Fibroblast of skin of right biceps (primary cell): Measurements from ENCODE around the gene GPR78.

Experiments used
- DNase-seq: peaks from one replicate; pipeline ENCODE4 v3.0.0-alpha.2; 2013

Gene GPR78

DNA sequence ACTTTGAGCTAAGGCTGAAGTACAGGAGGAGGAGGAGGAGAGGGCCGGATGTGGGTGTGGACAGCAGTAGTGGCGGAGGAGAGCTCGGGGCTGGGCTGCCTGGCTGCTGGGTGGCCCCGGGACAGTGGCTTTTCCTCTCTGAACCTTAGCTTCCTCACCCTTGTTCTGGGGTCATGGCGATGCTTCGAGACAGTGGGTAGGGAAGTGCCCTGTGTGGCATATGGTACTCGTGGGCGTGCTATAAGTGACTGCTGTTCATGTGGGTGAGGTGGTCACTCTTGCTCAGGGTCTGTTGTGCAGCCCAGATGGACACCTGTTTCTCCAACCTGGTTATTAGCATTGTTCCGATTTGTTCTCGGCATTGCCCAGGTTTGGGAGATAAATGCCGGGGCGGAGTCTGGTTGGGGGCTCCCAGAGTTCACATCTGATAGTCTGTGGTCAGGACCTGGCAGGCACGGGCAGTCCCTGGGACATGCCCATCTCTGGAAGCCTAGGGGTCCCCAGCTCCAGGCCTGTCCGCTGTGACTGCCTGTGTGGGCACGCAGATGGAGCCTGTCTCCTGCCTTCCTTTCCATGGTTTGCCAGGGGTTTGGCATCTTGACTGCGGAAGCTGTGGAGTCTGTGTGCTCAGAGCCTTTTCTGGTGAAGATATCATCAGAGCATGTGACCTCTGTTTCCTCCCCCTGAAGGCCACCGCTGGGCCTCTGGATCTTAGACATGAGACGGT, 7.4 kb downstream of the GPR78 start:
- no peak for DNase-seq

DNA sequence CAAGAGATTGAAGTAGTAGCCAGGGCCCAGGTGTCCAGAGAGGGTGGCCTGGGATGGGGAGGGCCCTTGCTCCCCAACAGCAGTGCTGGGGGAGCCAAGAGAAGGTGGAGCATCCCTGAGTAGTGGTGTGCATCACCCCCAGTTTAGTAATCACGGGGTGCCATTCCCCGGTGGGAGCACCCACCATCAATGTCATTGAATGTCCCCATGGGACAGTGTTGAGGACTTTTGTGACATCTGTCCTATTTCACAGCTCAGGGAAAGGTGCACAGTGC, 7.9 kb downstream of the GPR78 start:
- DNase-seq: no peak

DNA sequence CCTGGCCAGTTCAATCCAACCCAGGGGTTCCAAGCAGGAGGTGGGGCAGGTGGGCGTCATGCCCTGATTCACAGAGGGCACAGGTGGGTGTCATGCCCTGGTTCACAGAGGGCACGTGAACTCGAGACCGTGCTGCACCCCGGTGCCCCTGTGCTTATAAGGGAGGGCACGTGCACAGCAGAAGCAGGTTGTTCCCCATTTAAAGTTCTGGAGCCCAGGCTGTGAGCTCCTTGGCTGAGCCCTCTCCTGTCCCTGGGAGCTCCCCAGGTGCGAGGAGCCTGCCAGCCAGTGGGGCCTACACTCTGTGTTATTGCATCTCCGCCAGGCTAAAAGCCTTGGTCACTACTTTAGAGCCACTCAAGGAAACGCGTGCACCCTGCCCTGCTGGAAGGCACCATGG, 9.1 kb downstream of the GPR78 start:
- no peak for DNase-seq

DNA sequence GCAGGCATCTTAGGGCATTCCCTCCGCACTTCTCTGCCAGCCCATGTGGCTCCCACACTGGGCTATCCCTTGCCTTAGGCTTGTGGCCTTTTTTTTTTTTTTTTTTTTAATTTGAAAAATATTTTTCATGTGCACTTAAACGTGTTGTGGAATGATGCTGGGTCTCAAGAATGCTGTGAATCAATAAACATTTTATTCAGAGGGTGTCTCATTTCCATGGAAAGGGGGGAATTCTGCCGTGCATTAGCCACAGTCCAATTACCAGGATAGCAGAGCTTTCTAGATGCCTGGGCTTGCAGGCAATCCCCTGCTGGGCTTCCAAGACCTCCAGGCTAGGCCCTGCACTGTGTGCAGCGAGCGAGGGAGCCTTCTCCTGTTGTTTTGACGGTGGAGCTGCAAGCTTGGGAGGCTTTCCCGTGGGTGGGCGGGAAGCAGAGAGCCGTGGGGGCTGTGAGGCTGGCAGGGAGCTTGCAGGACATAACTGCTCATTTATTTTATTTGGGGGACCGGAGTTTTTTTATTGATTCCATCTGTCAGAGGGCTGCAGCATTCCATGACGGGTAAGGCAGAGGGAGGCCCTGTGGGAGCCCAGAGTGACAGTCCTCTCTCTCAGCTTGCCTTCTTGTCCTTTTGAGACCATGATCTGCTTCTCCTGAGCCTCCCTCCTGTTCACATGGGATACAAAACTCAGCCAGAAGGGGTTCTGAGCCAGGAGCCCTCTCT, 9.8 kb downstream of the GPR78 start:
- peak; percentile 75 for DNase-seq

DNA sequence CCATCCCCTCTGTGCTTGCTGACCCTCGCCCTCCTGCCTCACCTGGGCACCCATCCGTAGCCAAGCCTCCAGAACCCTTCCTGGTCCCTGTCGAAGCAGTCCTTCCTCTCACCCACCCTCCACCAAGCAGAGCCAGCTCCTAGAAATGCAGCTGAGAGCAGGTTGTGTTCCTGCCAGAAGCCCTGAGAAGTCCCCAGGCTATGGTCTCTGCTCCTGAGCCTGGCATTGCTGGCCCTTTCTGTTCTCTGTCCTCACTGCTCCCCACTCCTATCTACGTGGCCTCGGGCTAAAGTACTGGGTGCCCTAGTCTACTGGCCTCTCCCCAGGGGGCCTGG, 10.3 kb downstream of the GPR78 start:
- DNase-seq: no peak

DNA sequence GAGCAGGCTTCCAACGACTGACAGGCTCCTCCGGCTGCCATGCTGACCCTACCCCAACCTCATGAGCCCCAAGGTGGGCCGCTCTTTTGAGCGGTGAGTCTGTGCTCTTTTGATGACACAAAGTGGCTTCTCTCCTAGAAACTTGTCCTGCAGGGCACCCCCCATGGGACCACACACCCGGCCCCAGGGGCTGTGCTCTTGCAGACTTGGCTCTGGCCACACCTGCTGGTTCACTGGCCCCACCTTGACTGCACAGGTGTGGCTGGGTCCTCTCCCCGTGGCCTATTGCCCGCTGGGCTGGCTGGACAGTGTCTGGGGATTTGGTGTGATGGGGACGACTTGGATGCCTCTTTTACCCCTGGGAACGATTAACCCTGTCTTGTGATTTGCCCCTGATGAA, 10.9 kb downstream of the GPR78 start:
- no peak for DNase-seq

DNA sequence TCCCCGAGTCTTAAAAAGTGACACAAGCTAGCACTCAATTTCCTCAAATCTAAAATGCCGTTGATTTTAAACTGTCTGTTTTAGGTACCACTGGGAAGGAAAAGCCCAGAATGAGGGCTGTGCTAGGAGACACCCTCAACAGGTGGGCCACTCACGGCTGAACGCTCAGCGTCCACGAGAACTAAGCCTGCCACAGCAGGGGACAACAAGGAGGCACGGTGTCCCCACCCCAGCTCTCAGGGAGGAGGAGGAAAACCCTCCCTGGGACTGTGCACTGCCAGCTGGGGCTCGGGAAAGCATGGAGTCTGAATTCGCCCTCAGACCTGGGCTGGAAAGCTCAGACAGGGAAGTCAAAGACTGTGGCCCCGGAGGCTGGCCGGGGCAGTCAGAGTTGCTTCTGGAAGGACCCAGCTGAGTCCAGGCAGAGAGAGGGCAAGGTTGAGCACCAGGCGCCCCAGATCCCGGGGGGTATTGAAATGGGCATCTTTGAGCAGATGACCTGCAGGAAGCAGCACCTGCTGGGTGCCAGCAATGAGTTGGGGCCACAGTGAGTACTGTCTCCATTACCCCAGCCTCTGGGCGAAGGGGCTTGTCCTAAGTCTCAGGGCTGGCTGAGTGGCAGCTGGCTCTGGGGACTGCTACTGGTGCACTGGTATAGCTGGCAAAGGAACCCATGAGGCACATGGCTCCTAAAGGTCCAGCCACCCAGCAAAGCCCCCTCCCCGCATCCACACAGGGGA, 11.6 kb downstream of the GPR78 start:
- no peak for DNase-seq

DNA sequence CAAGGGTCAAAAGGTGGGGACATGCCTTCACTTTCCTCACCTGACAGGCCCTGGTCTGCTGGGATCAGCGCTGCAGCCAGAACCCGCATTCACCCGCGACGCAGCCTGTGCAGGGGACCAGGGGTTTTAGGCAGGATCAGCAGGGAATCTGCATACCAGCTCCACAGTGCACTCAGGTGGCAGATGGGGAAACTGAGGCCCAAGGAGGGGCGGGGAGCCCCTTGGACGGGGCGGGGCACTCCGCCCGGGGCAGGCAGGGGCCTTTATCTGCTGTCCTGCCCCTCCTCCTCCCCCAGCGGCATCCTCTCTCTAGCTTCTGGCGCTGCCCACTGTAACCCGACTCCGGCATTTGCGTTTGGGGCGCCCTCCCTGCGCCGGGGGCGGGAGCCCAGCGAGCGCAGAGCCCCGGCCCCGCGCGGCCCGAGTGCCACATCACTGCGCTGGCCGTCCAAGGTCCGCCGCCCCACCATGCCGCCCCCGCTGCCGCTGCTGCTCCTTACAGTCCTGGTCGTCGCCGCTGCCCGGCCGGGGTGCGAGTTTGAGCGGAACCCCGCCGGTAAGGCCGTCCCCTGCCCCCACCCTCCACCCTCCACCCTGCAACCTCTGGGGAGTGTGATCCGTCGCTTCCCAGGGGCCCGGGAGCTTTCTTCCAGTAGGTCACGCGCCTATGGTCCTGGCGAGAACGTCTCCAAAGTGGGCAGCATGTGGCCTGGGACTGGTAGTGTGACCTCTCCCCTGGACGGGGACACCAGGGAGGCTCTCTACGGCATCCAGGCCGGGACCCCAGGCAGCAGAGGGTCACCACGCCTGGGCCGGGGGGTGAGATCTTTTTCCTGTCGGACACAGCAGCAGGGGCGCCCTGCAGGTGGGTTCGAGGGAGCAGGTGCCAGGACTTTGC, 12.4 kb downstream of the GPR78 start, which contains the start of gene CPZ:
Gene CPZ (plus strand): TSS at position 400 of the 898 bp plus-strand sequence. CDS start 69 bp downstream, at position 469.
- peak; percentile 28 for DNase-seq

DNA sequence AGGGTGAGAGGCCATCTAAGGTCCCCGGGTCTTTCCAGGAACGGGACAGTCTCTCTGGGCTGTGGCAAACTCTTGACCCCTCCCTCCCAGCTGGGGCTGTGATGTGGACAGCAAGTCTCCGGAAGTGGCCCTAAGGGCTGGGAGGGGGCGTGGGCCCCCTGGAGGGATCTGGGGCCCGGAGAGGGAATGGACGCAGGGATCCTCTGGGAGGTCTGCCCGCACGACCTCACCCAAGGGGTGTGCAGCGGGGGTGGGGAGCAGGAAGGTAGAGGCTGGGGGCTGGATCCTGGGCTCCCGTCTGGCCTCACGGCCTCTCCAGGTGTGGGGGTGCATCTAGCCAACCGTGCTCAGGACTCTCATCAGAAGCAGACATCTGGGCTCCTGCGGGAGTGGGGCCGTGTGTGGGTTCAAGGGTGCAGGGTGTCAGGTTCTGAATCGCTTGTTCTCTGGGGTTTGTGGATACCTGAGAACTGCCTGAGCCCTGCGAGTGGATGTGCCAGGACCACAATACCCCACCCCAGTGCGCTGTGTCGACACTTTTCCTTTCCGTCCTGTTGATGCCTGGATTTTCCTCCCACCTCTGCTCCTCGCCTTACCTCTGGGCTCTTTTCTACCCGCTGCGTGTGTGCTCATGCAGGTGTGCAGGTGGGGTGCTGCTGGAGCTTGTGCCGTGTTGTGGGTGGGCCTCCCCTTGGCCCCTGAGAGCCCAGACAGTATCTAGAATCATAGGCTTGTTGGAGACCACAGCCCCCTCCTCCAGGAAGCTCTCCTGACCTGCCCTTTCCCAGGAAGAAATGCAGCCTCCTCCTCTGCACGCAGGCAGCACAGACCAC, 13.3 kb downstream of the GPR78 start:
- no peak for DNase-seq

DNA sequence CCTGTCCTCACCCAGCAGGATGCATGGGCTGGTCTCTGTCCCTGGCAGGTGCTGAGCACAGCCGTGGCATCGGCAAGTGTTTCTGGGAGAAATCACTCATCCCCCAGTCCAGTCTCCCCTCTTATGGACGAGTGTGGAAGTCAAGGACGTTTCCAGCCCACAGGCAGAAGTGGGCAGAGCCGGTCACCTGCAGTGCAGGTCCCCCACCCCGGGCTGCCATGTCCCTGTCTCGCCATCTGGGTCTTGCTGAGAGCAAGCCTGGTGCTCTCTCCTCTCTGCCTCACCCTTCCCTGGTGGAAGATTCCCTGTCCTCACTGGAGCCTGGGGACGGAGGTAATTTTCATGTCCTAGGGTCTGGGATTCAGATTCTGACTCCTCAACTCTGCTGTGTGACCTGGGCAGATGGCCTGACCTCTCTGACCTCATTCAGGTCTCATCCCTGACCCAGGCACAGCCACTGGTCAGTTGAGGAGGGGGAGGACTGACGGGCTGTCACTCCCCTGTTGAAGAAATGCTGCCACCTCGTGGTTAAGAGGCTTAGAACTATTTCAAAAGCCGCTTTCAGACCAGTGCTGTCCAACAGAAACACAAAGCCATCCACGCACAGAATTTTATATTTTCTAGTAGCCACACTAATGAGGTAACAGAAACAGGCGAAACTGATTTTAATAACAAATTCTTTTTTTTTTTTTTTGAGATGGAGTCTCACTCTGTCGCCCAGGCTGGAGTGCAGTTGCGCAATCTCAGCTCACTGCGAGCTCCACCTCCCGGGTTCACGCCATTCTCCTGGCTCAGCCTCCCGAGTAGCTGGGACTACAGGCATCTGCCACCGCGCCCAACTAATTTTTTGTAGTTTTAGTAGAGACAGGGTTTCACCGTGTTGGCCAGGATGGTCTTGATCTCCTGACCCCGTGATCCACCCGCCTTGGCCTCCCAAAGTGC, 14.2 kb downstream of the GPR78 start:
- peak; percentile 50 for DNase-seq

DNA sequence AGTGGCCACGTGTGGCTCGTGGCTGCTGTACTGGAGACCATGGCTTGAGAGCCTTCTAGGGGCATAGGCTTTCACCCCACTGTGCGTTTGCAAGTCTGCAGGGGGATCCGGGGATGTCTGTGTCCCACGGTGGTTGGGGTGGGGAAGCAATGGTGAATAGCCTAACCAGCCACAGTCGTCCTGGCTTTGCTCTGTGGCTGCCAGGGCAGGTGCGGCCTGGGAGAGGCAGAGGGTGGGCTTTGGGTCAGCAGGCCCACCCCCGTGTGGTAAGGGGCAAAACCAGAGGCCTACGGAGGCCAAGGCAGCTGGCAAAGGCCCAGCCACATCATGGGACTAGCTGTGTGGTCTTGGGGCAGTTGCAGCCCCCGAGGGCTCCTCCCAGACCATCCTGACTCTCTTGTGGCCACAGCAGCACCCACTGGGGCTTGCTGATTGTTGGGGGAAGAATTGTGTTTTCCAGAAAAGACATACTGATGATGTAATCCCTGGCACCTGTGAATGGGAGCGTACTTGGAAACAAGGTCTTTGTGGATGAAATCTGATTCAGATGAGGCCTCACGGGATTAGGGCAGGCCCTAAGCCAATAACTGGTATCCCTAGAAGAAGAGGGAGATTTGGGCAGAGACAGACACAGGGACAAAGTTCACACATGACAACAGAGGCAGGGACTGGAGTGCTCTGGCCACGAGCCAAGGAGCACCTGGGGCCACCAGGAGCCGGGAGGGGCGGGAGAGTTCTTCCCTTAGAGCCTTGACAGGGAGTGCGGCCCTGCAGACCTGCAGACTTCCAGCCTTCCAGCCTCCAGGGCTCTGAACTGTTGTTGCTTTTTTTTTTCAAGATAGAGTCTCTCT, 15.3 kb downstream of the GPR78 start:
- DNase-seq: no peak

DNA sequence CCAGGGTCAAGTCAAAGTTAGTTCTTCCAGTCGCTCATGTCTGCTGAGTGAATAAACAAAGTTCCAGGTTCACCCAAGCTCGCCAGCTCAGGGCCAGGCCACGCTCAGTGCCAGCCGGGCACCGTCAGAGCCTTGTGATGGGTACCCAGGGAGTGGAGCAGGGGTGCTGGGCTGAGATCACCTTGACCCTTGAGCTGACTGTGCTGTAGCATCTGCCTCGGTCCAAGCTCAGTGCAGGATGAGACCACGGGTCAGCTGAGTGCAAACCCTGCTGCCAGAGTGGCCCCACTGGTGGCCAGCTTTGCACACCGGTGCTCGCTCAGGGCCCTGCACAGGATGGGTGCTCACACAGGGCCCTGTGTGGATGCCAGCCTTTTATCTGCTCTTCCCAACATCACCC, 16.7 kb downstream of the GPR78 start:
- no peak for DNase-seq

DNA sequence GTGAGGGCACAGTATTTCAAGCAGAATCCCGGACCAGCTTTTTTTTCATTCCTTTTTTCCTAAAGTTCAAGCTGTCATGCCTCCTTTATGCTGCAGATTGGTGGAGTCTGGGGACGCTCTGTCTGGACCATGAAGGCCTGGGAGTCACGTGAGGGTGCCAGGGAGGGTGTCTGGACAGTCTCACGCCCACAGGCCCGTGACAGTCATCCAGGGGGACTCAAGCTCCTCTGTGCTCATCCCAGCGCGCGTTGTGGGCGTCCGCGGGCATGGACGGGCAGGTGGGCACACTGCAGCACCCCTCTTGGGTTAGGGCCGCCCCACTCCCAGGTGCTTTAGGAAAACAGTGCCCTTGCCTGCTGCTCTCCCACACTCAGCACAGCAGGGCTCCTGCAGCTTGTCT, 17.1 kb downstream of the GPR78 start:
- no peak for DNase-seq

DNA sequence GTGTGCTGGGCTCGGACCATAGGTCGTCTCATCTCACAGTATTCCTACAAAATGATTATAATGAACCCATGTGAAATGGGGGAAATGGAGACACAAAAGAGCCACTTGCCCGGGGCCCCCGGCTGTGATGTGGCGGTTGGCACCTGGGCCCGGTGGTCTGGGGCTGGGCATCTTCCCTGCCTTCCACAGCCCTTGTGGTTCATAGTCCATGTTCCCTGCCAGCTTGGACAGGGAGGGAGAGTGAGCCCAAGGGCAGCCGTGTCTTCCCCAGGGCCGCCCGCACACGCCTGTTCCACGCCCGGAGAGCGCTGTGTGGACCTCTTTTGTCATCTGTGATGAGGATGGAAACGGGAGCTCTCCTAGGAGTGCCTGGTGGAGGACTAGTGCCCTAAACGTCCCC, 17.6 kb downstream of the GPR78 start:
- no peak for DNase-seq

DNA sequence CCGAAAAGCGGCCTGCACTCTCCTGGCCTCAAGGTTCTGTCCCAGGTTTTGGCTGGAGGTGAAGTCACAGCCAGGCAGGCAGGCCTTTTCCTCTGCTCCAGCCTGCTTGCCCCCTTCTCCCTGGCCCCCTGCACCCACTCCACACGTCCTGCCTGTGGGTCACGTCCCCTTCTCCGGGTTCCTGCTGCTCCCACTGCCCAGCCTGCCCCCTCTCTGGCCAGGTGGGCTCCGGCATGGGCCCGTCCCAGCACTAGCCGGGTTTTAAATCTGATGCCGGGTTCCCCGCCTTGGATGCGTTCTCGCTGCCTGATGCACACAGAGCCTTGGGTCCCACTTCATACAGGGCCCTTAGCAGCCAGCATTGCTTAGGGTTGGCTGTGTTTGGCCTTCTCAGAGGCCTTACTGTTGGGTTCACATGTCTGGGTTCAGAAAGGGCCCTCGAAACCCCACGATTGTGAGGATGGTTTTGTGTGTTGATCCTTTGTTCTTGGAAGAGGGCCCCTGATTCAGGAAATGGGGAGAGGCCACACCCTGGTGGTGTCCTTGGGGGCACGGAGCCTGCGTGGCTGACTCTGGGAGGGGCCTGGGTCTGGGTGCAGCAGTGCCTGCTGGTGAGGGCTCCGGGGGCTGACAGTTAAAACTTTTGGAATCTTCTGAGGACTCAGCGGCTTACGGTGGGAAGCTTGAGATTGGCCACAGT, 18.3 kb downstream of the GPR78 start:
- DNase-seq: no peak

DNA sequence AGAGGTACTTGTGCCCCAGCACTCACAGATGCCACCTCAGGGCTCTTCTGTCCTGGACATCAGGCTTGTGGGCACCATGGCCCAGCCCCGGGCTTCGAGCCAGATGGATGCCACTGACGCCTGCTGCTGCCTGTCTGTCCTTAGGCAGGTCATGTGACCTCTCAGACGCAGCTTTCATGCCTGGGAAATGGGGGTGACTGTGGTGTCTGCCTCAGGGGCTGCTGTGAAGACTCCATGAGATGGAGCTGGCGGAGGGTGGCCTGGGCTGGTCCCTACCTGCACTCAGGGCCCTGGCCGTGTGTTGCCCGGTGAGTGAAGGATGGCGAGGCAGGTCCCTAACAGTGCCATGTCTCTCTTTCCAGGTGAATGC, 18.9 kb downstream of the GPR78 start:
- no peak for DNase-seq

DNA sequence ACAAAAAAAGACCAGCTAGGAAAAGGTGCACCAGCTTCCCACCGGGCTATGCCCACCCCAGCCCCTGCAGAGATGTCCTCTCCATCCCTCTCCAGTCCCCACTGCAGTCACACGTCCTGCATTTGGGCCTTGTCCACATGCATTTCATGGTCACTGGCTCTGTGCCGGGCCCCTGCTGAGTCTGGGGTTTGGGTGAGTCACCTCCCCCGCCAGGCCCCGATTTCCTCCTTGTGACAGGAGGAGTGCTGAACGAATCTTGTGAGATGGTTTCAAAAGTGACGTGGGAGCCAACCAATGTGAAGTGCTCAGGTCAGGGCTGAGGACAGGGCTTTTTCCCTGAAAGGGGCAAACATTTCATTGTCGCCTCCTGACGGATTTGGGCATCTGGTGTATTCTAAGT, 19.5 kb downstream of the GPR78 start:
- peak; percentile 65 for DNase-seq

DNA sequence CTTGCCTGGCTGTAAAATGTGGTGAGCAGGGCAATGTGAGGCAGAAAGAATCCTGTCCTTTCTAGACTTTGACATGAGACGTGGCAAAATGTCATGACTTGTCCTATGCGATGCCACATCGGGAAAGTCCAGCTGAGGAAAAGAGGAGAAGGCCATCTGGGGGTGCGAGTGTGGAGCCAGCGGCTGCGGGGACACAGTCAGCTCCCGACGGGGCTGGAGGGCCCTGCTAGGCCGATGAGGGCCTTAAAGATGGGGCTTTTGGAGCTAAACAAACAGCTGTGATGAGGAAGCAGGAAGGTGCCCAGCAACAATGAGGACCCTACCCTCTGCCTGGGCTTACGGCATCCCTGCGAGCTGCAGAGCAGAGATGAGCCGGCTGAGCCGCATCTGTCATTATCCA, 20.1 kb downstream of the GPR78 start:
- DNase-seq: no peak

DNA sequence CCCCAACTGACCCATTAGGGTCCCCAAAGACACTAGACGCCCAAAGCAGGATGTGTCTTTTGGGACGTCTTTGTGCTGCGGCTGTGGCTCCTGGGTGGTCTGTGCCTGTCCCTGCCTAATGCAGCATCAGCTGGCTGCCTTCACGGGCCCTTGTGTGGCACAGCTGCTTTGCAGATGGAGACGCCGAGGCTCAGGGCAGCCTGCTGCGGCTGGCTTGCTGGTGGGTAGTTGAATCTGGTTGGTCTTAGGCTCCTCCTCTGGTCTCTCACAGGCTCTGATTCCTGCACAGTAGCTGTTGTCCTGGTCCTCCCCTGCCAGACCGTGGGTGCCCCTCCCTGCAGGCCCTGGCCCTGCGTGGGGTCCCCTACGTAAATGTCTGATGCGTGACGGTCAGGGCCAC, 20.5 kb downstream of the GPR78 start:
- no peak for DNase-seq

DNA sequence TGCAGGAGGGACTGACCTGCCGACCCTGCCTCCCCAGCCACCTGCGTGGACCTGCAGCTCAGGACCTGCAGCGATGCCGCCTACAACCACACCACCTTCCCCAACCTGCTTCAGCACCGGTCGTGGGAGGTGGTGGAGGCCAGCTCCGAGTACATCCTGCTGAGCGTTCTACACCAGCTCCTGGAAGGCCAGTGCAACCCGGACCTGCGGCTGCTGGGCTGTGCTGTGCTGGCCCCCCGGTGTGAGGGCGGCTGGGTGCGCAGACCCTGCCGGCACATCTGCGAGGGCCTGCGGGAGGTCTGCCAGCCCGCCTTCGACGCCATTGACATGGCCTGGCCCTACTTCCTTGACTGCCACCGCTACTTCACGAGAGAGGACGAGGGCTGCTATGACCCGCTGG, 20.9 kb downstream of the GPR78 start:
- no peak for DNase-seq
